ENCODE measurements around the gene PDGFC.
A peak's percentile ranks its signal among the peaks of the same experiment; 100 is the strongest.

The PDGFC gene

GRCh38 chr4:156732634-156733033 lies 239.0 kb downstream of the PDGFC start:
- peak; percentile 2 for DNase-seq

DNA sequence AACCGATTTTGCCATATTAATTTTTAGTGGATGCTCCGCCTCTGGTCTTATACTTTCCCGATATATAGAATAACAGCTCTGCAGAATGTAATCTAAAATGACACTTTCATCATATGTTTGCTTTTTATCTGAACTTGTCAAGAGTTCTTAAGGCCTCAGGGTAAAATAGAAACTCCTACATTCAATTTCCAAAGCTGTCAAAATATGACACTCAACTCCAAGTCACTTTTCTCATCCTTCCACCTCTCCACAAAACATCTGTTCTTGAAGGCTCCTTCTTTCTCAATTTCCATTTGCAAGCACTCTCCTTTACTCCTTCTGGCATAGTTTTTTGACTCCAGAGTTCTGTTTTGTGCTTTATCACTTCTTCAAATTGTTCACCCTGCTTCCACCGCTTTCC lies 242.2 kb downstream of the PDGFC start:
- no peak for DNase-seq

DNA sequence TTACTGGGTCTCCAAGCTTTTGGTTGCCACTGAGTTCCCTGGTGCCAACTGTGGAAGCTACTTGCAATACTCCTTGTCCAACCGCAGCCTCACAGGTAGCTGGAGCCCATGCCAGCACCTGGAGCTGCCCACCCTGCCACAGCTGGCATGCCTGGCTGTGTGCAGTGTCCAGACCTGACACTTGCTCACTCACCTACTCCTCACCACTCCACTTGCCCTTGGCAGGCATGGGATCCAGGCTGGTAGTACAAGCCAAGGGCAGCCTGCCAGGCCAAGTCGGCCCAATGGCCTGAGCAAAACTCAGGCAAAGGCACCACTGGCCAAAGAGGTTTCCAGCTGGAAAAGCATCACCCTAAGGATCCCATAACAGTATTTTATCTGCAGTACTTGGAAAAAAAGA lies 246.3 kb downstream of the PDGFC start:
- DNase-seq, result no peak

GRCh38 chr4:156723951-156724668 lies 247.5 kb downstream of the PDGFC start:
- DNase-seq, result no peak

DNA sequence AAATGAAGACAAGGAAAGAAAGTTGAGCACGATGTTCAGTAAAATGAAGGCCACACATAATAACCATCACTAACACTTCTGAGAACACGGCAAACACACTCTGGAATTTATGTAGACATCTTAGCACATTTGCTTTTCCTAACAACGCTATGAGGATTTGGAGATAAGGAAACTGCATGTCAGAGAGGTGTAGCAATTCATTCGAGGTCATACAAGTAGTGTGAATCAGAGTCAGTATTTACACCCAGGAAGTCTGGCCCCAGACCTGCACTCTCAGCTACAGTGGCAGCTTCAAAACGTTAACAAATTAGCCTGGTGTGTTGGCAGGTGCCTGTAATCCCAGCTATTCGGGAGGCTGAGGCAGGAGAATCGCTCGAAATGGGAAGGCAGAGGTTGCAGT lies 253.4 kb downstream of the PDGFC start:
- no peak for DNase-seq

DNA sequence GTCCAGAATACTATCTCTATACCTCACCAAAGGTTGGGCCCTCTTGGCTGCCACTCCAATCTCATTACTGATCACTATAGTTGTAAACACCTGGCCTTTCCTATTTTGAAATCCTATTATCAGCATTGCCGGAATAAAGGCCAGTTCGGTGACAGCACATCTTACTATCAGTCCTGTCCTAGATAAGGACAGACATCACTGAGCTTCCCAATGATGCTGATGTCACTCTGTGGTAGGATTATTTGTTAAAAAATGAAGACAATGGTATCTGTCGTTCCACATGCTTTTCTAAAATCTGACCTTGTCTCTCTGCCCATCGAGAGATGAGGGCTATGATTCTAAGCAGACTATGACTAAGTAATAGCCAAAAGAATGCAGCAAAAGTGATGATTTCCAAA lies 260.4 kb downstream of the PDGFC start:
- DNase-seq, result no peak

Measured in NCI-H1105 treated with DMSO at 0.1 percent for 48 hours (cell line).